Endothelial cell of umbilical vein (primary cell): ENCODE data around the gene STAG1.

Experiments used
- CTCF ChIP-seq, 2 donors: IDR thresholded peaks; 1 replicate in 1 of 2; 2 replicates in 1 of 2; pipeline ENCODE4 v1.5.1; 2011; ENCODE audit warnings: low read length in 2 of 2, mild to moderate bottlenecking in 2 of 2, moderate library complexity in 2 of 2, control low read depth in 1 of 2, inconsistent platforms in 1 of 2, low read depth in 1 of 2; ENCODE audit not compliant: insufficient read depth in 1 of 2; ENCODE audit errors: extremely low read depth in 1 of 2
- MAX ChIP-seq: IDR thresholded peaks from 2 replicates; pipeline ENCODE4 v1.6.1; 2011; ENCODE audit not compliant: insufficient read depth, insufficient read length

- TF ChIP-seq CTCF (IDR thresholded peaks at IDR 0.05; ENCODE audit: extremely low read depth in 1 of 2, insufficient read depth in 1 of 2, low read depth in 1 of 2, low read length in 2 of 2), result no peak
- no peak for TF ChIP-seq MAX
Measured at GRCh38 chr3:136728918-136729317, 23.3 kb downstream of the STAG1 start.
